SK-N-DZ (cell line): ENCODE data around the gene AIP.
"Not testable (repeated sequence)": the region's sequence is repeated elsewhere in the genome, so short reads cannot be mapped to it uniquely, and the experiment has no call there.

Experiments used
- DNase-seq: peaks from one replicate; pipeline ENCODE4 v3.0.0-alpha.2; 2015; ENCODE audit warnings: low spot score

Gene AIP

DNA sequence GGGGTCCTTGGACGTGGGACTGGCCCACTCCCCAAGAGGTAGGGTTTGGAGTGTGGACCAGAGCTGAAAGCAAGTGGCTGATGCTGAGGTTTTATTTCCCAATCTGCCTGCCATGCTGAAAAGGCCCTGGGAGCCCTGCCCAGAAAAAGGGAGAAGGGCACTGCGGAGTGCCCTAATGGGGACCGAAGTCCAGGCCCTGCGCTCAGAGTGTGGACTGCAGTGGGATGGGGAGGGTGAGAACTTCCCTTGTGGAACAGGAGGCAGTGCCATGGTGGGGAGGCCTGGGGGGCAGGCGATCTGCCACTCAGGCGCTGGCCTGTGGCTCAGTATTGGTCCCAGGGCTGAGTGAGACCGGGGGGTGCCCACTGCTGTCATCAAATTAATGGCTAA, 34.6 kb upstream of the AIP start:
- no peak for DNase-seq

DNA sequence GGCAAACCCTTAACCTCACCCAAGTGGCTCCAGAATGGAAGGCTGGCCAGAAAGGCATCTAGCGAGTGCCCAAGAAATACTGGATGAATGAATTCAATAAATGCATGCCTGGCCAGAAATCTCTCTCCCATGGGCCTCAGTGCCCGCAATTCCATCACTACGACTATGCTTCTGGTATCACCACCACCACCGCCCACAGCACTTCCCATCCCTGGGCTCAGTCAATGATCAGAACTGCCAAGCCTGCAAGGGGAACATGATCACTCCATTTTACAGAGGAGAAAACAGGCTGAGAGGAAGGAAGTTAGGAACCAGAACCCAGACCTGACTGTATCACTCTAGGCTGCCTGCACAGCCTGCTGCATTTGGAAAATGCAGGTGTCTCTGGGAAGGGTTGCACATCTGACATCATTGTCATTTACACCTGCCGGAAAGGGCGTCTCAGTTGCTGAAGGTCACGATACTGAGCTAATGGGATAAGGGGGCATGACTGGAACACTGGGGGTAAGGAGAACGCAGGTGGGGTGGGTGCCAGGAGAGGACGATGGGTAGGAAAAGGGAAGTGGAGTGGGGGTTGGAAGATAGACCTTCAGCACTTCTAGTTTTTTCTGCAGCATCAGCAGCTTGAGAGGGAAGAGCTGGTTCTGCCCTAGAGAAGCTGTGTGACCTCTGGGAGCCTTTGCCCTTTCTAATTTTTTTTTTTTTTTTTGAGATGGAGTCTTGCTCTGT, 33.5 kb upstream of the AIP start:
- DNase-seq, result no peak

DNA sequence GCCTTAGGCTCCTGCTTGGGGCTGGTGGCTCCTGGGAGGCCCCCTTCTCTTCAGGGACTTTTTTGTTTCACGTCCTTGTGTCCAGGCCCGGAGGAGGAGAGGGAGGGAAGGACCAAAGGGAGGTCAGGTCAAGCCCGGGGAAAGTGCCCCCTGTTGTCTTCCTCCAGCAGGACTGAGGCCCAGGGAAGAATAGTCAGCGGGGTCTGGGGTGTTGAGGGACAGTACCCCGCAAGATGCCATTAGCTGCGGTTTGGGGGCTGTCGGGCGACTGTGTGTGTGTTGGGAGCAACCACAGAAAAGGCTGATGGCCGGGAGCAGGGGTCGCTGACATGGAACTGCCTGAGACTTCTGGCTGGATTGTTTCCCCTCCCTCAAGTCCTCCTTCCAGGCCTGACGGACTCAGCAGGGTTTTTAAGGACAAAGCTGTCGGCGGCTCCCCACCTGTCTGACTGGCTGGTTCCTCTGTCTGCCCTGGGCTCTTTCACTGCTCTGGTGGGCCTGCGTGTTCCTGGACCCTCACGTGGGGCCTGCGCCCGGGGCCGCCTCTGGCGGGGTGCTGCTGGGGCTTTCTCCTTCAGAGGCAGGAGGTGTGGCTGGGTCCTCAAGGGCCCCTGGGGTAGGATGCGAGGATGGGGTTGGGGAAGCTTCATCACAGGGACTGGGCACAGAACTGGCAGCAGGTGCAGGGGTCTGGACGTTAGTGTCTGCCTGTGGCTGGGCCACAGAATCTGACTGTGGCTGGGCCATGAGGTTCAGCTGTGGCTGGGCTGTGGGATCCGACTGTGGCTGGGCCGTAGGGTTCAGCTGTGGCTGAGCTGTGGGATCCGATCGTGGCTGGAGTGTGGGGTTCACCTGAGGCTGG, 31.8 kb upstream of the AIP start:
- DNase-seq, result no peak

- no peak for DNase-seq
Measured at GRCh38 chr11:67451658-67451976, 31.2 kb upstream of the AIP start.

GRCh38 chr11:67452141-67452952, 30.5 kb upstream of the AIP start, which contains the start of gene GPR152:
Gene GPR152, minus strand, starts transcription at chr11:67452729. Its CDS starts 5 bp downstream, at chr11:67452724.
- DNase-seq, result no peak

DNA sequence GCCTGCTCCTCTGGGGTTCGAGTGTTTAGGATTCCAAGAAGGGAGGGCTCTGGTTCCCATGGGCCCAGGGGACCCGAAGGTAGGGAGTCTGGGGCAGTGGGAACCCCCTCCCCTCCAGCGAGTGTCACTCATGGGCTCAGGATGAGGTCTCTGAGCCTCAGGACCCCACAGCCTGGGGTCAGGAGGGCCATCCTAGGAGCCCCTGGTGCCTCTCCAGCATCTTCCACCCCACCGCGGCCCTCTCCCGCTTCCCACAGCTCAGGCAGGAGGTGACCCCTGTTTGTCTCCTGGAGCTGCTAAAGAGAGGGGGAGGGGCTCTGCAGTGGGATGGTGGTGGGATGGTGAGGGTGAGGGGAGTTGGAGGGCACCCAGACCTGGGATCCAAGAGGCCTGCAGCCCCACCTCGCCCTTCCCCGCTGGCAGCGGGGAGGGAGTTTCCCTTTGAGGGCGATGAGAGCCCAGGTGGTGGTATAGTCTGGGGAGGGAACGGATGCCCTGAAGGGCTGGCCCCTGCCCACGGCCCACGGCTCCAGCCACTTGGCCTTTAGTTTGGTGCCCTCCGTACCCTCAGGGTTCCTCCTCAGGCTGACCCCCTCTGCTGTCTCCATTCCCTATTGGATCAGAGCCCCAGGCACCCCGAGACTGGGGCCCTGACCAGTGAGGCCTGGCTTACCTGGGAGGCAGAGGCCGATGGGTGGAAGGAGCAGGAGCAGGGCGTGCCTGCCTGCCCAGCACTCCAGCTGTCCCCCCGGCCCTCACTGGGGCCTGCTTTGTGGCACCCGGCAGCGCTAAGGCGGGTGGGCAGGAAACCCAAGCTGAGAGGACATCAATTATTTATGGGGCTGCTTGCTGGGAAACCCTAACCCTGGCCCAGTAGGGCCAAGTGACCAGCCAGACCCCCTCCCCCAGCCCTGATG, 28.8 kb upstream of the AIP start:
- no peak for DNase-seq

DNA sequence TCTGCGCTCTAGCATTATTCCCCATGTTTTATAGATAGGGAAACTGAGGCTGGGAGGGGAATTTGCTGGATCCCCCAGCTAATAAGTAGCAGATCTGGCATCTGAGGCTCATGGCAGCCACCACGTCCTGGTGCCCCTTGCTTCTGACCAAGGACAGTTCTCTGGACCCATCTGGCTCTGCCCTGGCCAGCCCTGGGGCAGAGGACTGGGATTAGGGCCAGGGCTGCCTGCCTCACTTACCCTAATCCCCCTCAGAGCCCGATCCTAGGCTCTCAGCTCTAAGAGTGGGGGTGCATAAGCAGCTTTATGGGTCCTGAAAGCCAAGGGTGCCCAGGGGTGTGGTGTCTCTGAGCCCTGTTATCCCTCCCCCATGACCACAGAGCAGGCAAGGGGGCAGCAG, 27.8 kb upstream of the AIP start, which contains the start of gene CABP4:
TSS of gene CABP4 (plus strand) at position 301 of the 400 bp plus-strand sequence. CDS start at position 371, 70 bp downstream.
- no peak for DNase-seq

- DNase-seq, result no peak
Measured at GRCh38 chr11:67456068-67456705, 26.6 kb upstream of the AIP start.

- no peak for DNase-seq
Measured at GRCh38 chr11:67457453-67457852, 25.4 kb upstream of the AIP start.

- DNase-seq, result no peak
Measured at GRCh38 chr11:67458266-67458665, 24.6 kb upstream of the AIP start.

DNA sequence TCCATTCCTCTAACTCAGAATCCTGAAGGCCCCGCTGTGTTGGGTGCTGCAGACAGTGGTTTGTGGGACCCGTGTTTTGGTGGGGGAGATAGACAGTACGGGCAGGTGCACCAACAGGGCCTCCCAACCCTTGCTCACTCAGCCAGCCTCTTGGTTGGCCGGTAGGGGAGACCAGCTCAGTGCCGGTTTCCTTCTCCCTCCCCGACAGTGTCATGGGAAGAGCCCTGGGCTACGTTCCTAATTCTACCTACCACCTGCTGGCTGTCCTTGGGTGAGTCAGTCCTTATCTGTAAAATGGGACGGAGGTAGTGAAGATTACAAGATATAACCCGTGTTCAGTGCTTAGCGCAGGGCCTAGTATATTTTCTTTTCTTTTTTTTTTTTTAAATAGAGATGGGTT, 19.6 kb upstream of the AIP start:
- DNase-seq, result no peak

DNA sequence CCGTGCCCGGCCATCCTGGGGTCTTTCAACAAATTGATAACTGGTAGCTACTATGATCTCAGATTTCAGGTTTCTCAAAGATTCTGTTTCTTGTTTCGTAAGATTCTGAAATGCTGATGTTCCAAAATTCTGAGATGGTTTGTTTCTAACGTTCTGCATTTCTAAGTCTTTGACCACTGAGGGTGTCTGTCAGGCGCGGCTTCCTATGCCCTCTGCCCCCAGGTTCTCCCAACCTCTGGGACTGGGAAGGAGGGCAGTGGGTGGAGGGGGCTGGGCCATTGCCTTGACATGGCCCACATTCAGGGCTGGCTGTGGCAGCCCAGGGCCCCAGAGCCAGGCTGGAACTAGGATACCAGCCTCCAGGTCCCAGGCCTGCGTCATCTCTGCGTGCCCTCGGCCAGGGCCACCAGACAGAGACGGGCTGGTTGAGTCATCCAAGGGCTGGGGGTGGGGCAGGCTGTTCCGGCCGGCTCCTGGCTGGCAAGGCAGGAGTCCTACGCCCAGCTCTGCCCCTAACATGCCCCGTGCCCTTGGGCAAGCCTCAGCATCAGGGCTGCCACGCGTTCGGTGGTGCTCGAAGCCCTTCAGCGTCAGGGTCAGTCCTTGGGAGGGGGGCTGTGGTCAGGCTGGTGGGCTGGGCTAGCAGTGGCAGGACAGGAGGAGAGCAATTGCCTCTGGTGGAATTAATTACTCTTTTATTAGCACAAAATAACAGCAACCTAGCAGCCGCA, 19.0 kb upstream of the AIP start:
- DNase-seq, result no peak

DNA sequence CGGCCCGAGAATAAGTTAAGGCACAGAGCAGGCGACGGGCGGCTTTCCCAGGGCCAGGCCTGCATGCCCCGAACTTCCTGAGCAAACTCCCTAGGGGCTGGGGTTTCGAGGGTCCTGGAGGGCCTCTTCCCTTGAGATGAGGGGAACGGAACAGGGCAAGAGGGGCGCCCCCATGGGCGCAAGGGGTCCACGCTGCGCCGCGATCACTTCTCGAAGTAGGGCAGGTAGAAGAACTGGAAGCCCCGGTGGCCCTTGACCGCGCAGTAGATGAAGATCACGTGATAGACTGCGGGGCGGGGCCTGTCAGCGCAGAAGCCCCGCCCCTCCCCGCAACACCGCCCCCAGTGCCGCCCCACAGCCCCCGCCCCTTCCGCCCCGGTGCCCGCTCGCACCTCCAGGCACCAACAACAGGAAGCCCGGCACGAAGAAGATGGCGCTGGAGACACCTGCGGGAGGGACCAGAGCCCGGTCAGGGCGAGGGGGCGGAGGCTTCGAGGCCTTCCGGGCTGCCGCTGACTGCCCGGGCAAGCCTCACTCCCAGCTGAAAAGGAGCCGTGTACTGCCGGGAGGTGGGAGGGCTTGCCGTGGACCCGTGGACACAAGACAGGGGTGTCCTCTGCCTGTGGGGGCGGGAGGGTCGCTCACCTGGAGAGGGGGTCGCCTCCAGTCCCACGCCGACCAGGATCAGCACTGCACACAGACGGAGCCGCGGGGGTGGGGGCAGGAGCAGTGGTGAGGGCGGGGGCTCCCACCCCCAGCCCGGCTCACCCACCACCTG, 18.2 kb upstream of the AIP start:
- DNase-seq, result peak; percentile 67

GRCh38 chr11:67465189-67465510, 17.7 kb upstream of the AIP start:
- DNase-seq, result no peak

DNA sequence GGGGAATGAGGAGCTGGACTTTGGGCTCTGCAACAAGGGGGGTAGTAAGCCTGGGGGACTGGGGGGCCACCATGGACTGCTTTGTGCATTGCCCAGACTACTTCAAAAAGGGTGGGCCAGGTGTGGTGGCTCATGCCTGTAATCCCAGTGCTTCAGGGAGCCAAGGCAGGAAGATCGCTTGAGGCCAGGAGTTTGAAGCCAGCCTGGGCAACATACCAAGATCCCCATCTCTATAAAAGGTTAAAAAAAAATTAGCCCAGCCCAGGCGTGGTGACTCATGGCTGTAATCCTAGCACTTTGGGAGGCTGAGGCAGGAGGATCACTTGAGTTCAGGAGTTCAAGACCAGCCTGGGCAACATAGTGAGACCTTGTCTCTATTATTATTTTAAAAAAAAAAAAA, 17.3 kb upstream of the AIP start:
- not testable (repeated sequence) for DNase-seq

- no peak for DNase-seq
Measured at GRCh38 chr11:67466367-67466766, 16.5 kb upstream of the AIP start.

- no peak for DNase-seq
Measured at GRCh38 chr11:67466962-67467771, 15.7 kb upstream of the AIP start.

DNA sequence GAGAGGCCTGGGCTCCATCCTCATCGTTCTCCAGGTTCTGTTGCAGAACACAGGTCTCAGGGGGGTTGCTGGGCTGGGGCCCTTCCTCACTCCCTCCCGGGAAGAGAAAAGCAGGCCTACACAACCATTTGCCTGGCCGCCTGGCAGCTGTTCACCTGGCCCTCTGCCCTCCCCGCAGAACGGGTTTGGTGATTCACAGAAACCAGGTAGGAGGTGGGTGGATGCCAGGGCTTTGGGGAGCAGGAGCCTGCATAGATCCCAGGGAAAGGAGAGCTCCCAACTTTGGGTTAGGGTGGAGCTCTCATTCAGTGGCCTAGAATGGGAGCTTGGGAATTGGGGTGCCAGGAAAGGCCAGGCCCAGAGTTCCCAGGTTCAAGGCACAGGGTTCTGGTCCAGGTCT, 14.8 kb upstream of the AIP start:
- no peak for DNase-seq

DNA sequence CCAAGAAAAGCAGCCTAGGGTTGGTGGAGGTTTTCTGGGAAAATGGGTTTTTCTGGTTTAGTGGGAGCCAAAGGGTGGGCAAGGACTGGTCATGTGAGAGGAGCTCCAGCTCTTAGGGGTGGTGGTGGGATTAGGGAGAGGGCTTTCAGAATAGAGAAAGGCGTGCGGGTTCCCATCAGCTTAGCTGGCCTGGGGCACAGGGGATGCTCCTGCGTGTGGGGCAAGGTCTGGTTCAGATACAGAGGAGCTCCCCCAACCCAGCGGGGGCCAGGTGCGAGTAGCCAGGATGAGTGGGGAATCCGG, 14.4 kb upstream of the AIP start:
- DNase-seq, result no peak
